GM23248 (cell line): Measurements from ENCODE around the gene FPR3.

Experiments
- EZH2 ChIP-seq: fragments of 200-600 bp; sonication (generic); IDR thresholded peaks from 2 replicates; pipeline ENCODE4 v1.6.1; 2018; ENCODE audit warnings: antibody characterized with exemption, mild to moderate bottlenecking; ENCODE audit not compliant: insufficient read depth, poor library complexity, severe bottlenecking
- EZH2phosphoT487 ChIP-seq: fragments of 200-600 bp; sonication (generic); IDR thresholded peaks from 2 replicates; pipeline ENCODE4 v1.6.1; 2018; ENCODE audit warnings: antibody characterized with exemption, moderate library complexity, mild to moderate bottlenecking, low read depth; ENCODE audit not compliant: insufficient read depth

DNA sequence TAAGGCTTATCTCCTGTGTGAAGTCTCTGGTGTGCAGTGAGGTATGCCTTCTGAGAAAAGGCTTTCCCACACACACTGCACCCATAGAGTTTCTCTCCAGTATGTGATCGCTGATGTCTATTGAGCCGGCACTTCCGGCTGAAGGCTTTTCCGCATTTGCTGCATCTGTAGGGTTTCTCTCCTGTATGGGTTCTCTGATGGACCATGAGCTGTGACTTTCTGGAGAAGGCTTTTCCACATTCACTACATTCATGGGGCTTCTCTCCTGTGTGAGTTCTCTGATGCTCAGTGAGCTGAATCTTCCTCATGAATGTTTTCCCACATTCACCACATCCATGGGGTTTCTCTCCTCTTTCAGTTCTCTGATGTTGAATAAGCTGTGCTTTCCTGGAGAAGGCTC, 78.1 kb downstream of the FPR3 start:
- no peak for TF ChIP-seq EZH2
- no peak for TF ChIP-seq EZH2phosphoT487
